ENCODE measurements around the gene RNF217.

DNA sequence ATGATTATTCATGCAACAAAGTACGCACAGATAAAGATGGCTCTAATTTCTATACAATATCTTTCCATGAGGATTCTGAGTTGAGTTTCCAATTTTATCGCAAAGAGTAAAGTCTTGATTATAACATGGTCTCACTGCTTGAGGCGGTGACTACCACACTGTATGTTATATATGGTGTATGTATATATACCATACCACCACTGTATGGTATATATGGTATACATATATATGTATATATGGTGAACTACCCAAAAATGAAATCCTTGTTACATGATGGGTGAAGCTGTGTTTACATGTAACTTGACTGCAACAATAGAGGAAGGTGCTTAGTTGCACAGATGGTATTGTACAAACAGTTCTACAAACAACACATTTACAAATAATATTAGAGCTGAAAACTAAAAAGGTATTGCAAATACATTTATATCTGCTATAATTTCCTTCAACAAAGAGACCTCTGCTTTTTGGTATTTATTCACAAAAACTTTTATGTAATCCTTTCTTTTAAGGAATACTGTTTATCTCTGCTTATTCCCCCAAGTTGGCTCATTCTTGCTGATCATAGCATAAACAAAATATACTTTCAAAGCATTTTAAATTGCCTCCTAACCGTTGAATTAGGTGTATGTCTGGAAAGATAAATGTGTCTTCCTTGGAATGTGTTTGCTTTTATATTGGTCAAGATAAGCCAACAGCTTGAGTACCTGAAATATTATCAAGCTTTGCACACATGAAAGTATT is 113.7 kb downstream of the RNF217 start:
- TF ChIP-seq POLR2A (IDR thresholded peaks at IDR 0.05; ENCODE audit: low read depth, low read length) (no peak), POLR2AphosphoS5 (IDR thresholded peaks at IDR 0.05; ENCODE audit: low read depth, low read length) (no peak), TAF1 (IDR thresholded peaks at IDR 0.05; ENCODE audit: borderline replicate concordance, low read depth, low read length) (no peak)

Measured in GM12892 (cell line).